Activated T-helper 17 cell treated with anti-CD3 and anti-CD28 coated beads, Interleukin-2, amount 50 U/mL, for 72 hours (primary cell): ENCODE results near the gene PLEKHA7. TPM values are rescaled to one million over a fixed set of nuclear protein-coding genes. Genes with fewer than 3 reads are reported as not detected.

ENCODE experiments used
- ATAC-seq: fragments of 150-1000 bp; cut with Tn5 transposase; replicated peaks from 2 replicates; pipeline ENCODE4 v1.10.0; 2021; ENCODE audit warnings: mild to moderate bottlenecking, moderate library complexity
- H3K27ac Mint-ChIP-seq: one replicate; pipeline ENCODE4 v1.8.0; 2022; ENCODE audit warnings: mixed read lengths
- H3K27me3 Mint-ChIP-seq: one replicate; pipeline ENCODE4 v1.8.0; 2022; ENCODE audit warnings: mixed read lengths
- H3K36me3 Mint-ChIP-seq: one replicate; pipeline ENCODE4 v1.8.0; 2022; ENCODE audit warnings: low read depth, mild to moderate bottlenecking, mixed read lengths
- H3K4me1 Mint-ChIP-seq: one replicate; pipeline ENCODE4 v1.8.0; 2022; ENCODE audit warnings: mixed read lengths
- H3K4me3 Mint-ChIP-seq: one replicate; pipeline ENCODE4 v1.8.0; 2022; ENCODE audit warnings: mild to moderate bottlenecking, mixed read lengths
- H3K9me3 Mint-ChIP-seq: one replicate; pipeline ENCODE4 v1.8.0; 2022; ENCODE audit warnings: mixed read lengths
- total RNA-seq, 2 donors: library from RNA; stranded (reverse); gene quantifications; one replicate each; pipeline ENCODE4 v1.2.3, GENCODE V29; 2022

The PLEKHA7 gene
- total RNA-seq, 2 donors from 2014 or later = 2.7 to 35.2 TPM

- Mint-ChIP-seq H3K27ac (peak overlapping the region; percentile 41), H3K36me3 (peaks cover 20% of the 10 kb centered on the region), H3K4me3 (no peak overlapping the region), H3K9me3 (no peaks in the 10 kb centered on the region), H3K27me3 (no peaks in the 10 kb centered on the region), H3K4me1 (no peaks in the 10 kb centered on the region)
- no peak for ATAC-seq
These were observed 173.3 kb downstream of the PLEKHA7 start for GRCh38 chr11:16840951-16841350.

- no peaks in the 10 kb centered on the region for H3K9me3 Mint-ChIP-seq
- H3K27ac Mint-ChIP-seq = no peak overlapping the region
- ATAC-seq = no peak
- H3K4me1 Mint-ChIP-seq = peaks cover under 1% of the 10 kb centered on the region
- H3K27me3 Mint-ChIP-seq = no peaks in the 10 kb centered on the region
- H3K4me3 Mint-ChIP-seq = no peak overlapping the region
- peaks cover 17% of the 10 kb centered on the region for H3K36me3 Mint-ChIP-seq
These were observed 174.4 kb downstream of the PLEKHA7 start for GRCh38 chr11:16839821-16840220.

- Mint-ChIP-seq H3K9me3 (no peaks in the 10 kb centered on the region), H3K27ac (peak overlapping the region; percentile 93), H3K4me1 (peaks cover 6% of the 10 kb centered on the region), H3K36me3 (no peaks in the 10 kb centered on the region), H3K27me3 (no peaks in the 10 kb centered on the region), H3K4me3 (peak overlapping the region; percentile 57)
- peak; percentile 84 for ATAC-seq
These were observed 179.8 kb downstream of the PLEKHA7 start for GRCh38 chr11:16834384-16834783.

- H3K27ac Mint-ChIP-seq = peak overlapping the region; percentile 78
- no peaks in the 10 kb centered on the region for H3K9me3 Mint-ChIP-seq
- no peak for ATAC-seq
These were observed 181.2 kb downstream of the PLEKHA7 start for GRCh38 chr11:16833026-16833425.

GRCh38 chr11:16832193-16832539 is 182.0 kb downstream of the PLEKHA7 start:
- no peaks in the 10 kb centered on the region for H3K9me3 Mint-ChIP-seq
- H3K27me3 Mint-ChIP-seq = no peaks in the 10 kb centered on the region
- no peak overlapping the region for H3K27ac Mint-ChIP-seq
- peaks cover 10% of the 10 kb centered on the region for H3K4me1 Mint-ChIP-seq
- H3K36me3 Mint-ChIP-seq = no peaks in the 10 kb centered on the region
- H3K4me3 Mint-ChIP-seq = no peak overlapping the region
- no peak for ATAC-seq

More at GRCh38 chr11:16833026-16833425, 181.2 kb downstream of the PLEKHA7 start:
- H3K36me3 Mint-ChIP-seq = no peaks in the 10 kb centered on the region
- no peaks in the 10 kb centered on the region for H3K27me3 Mint-ChIP-seq
- H3K4me3 Mint-ChIP-seq = no peak overlapping the region
- peaks cover 6% of the 10 kb centered on the region for H3K4me1 Mint-ChIP-seq

GRCh38 chr11:16831316-16832192 is 182.7 kb downstream of the PLEKHA7 start:
- Mint-ChIP-seq H3K36me3 (peaks cover 4% of the 10 kb centered on the region), H3K4me3 (no peak overlapping the region), H3K27ac (no peak overlapping the region), H3K9me3 (no peaks in the 10 kb centered on the region), H3K4me1 (peaks cover 16% of the 10 kb centered on the region), H3K27me3 (no peaks in the 10 kb centered on the region)
- ATAC-seq = no peak

GRCh38 chr11:16827139-16827538 is 187.1 kb downstream of the PLEKHA7 start:
- Mint-ChIP-seq H3K27me3 (no peaks in the 10 kb centered on the region), H3K36me3 (peaks cover 10% of the 10 kb centered on the region), H3K4me1 (peaks cover 14% of the 10 kb centered on the region), H3K4me3 (peak overlapping the region; percentile 1), H3K27ac (peak overlapping the region; percentile 82), H3K9me3 (no peaks in the 10 kb centered on the region)
- peak; percentile 85 for ATAC-seq

- H3K4me1 Mint-ChIP-seq = peaks cover 17% of the 10 kb centered on the region
- no peak for ATAC-seq
- H3K9me3 Mint-ChIP-seq = no peaks in the 10 kb centered on the region
- no peaks in the 10 kb centered on the region for H3K27me3 Mint-ChIP-seq
- H3K27ac Mint-ChIP-seq = peak overlapping the region; percentile 82
- no peak overlapping the region for H3K4me3 Mint-ChIP-seq
- peaks cover 10% of the 10 kb centered on the region for H3K36me3 Mint-ChIP-seq
These were observed 188.2 kb downstream of the PLEKHA7 start for GRCh38 chr11:16825968-16826367.

- Mint-ChIP-seq H3K27ac (no peak overlapping the region), H3K36me3 (peaks cover 10% of the 10 kb centered on the region), H3K9me3 (no peaks in the 10 kb centered on the region), H3K4me3 (no peak overlapping the region), H3K4me1 (peaks cover 17% of the 10 kb centered on the region), H3K27me3 (no peaks in the 10 kb centered on the region)
- no peak for ATAC-seq
These were observed 189.1 kb downstream of the PLEKHA7 start for GRCh38 chr11:16825101-16825500.

GRCh38 chr11:16820324-16821092 is 193.7 kb downstream of the PLEKHA7 start:
- Mint-ChIP-seq H3K4me1 (peaks cover 4% of the 10 kb centered on the region), H3K36me3 (peaks cover 7% of the 10 kb centered on the region), H3K27ac (no peak overlapping the region), H3K9me3 (no peaks in the 10 kb centered on the region), H3K27me3 (no peaks in the 10 kb centered on the region), H3K4me3 (no peak overlapping the region)
- peak; percentile 90 for ATAC-seq

- Mint-ChIP-seq H3K36me3 (peaks cover 7% of the 10 kb centered on the region), H3K27me3 (no peaks in the 10 kb centered on the region), H3K27ac (peak overlapping the region; percentile 25), H3K9me3 (no peaks in the 10 kb centered on the region), H3K4me1 (peaks cover 4% of the 10 kb centered on the region), H3K4me3 (no peak overlapping the region)
- ATAC-seq = no peak
These were observed 195.9 kb downstream of the PLEKHA7 start for GRCh38 chr11:16818284-16818683.

GRCh38 chr11:16817351-16817750 is 196.9 kb downstream of the PLEKHA7 start:
- Mint-ChIP-seq H3K27ac (no peak overlapping the region), H3K4me1 (peaks cover 8% of the 10 kb centered on the region), H3K4me3 (no peak overlapping the region), H3K9me3 (no peaks in the 10 kb centered on the region), H3K36me3 (peaks cover 7% of the 10 kb centered on the region), H3K27me3 (no peaks in the 10 kb centered on the region)
- no peak for ATAC-seq

GRCh38 chr11:16816358-16817270 is 197.6 kb downstream of the PLEKHA7 start:
- peaks cover 7% of the 10 kb centered on the region for H3K36me3 Mint-ChIP-seq
- no peak for ATAC-seq
- peaks cover 8% of the 10 kb centered on the region for H3K4me1 Mint-ChIP-seq
- no peaks in the 10 kb centered on the region for H3K27me3 Mint-ChIP-seq
- H3K9me3 Mint-ChIP-seq = no peaks in the 10 kb centered on the region
- peak overlapping the region; percentile 46 for H3K27ac Mint-ChIP-seq
- H3K4me3 Mint-ChIP-seq = no peak overlapping the region
